HG02763 (cell line): ENCODE data around the gene TMEM170A.

Source experiments
- ATAC-seq: cut with Tn5 transposase; IDR thresholded peaks from one replicate; pipeline ENCODE4 v1.9.1; 2021; ENCODE audit warnings: mild to moderate bottlenecking, moderate library complexity; ENCODE audit not compliant: unreplicated experiment

Gene TMEM170A

GRCh38 chr16:75406943-75407342 lies 57.5 kb downstream of the TMEM170A start:
- ATAC-seq: no peak

GRCh38 chr16:75402821-75403475 lies 61.5 kb downstream of the TMEM170A start:
- ATAC-seq: no peak

GRCh38 chr16:75402159-75402820 lies 62.2 kb downstream of the TMEM170A start:
- ATAC-seq: no peak

GRCh38 chr16:75401691-75402090 lies 62.8 kb downstream of the TMEM170A start:
- ATAC-seq: no peak

GRCh38 chr16:75398333-75398732 lies 66.2 kb downstream of the TMEM170A start:
- ATAC-seq: no peak

- no peak for ATAC-seq
Measured at GRCh38 chr16:75394941-75395340, 69.5 kb downstream of the TMEM170A start.
